Caco-2 (cell line): ENCODE measurements around the gene SEMA3C. TPM values are rescaled to one million over a fixed set of nuclear protein-coding genes. Genes with fewer than 3 reads are reported as not detected.

Experiments used
- BruUV-seq: library from RNA; stranded (reverse); fragments of 400-500 nt; replicated peaks from 2 replicates; lab custom pipeline; 2021; lab: Mats Ljungman, UMichigan
- CTCF ChIA-PET: fragments of 300-600 bp; sonication (Branson Sonifier 250); formaldehyde crosslinking; loops from one replicate; lab custom pipeline; 2022; ENCODE audit warnings: antibody characterized with exemption; lab: Charles Lee
- POLR2A ChIA-PET: fragments of 300-600 bp; sonication (Branson Sonifier 250); formaldehyde crosslinking; loops from one replicate; lab custom pipeline; 2022; ENCODE audit warnings: antibody characterized with exemption; lab: Charles Lee
- DNase-seq, 2 experiments: peaks; one replicate each; pipeline versions ENCODE4 v3.0.0 to v3.0.0-alpha.2; 2020 to 2022
- H3K27me3 ChIP-seq: replicated peaks from 2 replicates; pipeline ENCODE4 v1.6.0; 2011; ENCODE audit warnings: low read length; ENCODE audit not compliant: control insufficient read depth, insufficient read depth
- H3K36me3 ChIP-seq: 2 replicates; pipeline ENCODE4 v1.5.1; 2011; ENCODE audit warnings: low read length; ENCODE audit not compliant: control insufficient read depth, insufficient read depth
- H3K4me1 ChIP-seq: fragments of 250-450 bp; sonication (Bioruptor Pico); 2 replicates; pipeline ENCODE4 v1.5.1; 2020; ENCODE audit warnings: mild to moderate bottlenecking
- H3K4me3 ChIP-seq: 2 replicates; pipeline ENCODE4 v1.5.1; 2011; ENCODE audit warnings: low read depth, mild to moderate bottlenecking, control low read depth, low read length
- H3K9me3 ChIP-seq: fragments of 250-450 bp; sonication (Bioruptor Pico); 2 replicates; pipeline ENCODE4 v1.5.1; 2020; ENCODE audit warnings: mild to moderate bottlenecking, moderate library complexity
- H3K27ac Mint-ChIP-seq: one replicate; pipeline ENCODE4 v1.8.0; 2022; ENCODE audit warnings: mixed read lengths; ENCODE audit not compliant: unreplicated experiment
- H3K27me3 Mint-ChIP-seq: one replicate; pipeline ENCODE4 v1.8.0; 2022; ENCODE audit warnings: mixed read lengths; ENCODE audit not compliant: insufficient read depth, unreplicated experiment
- H3K36me3 Mint-ChIP-seq: one replicate; pipeline ENCODE4 v1.8.0; 2022; ENCODE audit warnings: mild to moderate bottlenecking, mixed read lengths; ENCODE audit not compliant: insufficient read depth, unreplicated experiment
- H3K4me1 Mint-ChIP-seq: one replicate; pipeline ENCODE4 v1.8.0; 2022; ENCODE audit warnings: low read depth, mixed read lengths; ENCODE audit not compliant: unreplicated experiment
- H3K4me3 Mint-ChIP-seq: one replicate; pipeline ENCODE4 v1.8.0; 2022; ENCODE audit warnings: mild to moderate bottlenecking, moderate library complexity, mixed read lengths; ENCODE audit not compliant: unreplicated experiment
- H3K9me3 Mint-ChIP-seq: one replicate; pipeline ENCODE4 v1.8.0; 2022; ENCODE audit warnings: mixed read lengths; ENCODE audit not compliant: unreplicated experiment
- CTCF ChIP-seq, 2 experiments: fragments of 200-600 bp in 1 of 2; IDR thresholded peaks; 1 replicate in 1 of 2; 2 replicates in 1 of 2; pipeline versions ENCODE4 v1.5.1 to v1.8.0; 2011 to 2022; ENCODE audit warnings: antibody characterized with exemption in 1 of 2, control low read depth in 1 of 2, inconsistent platforms in 1 of 2, low read depth in 1 of 2, low read length in 1 of 2, mild to moderate bottlenecking in 1 of 2, moderate library complexity in 1 of 2; ENCODE audit not compliant: insufficient read depth in 1 of 2, severe bottlenecking in 1 of 2, unreplicated experiment in 1 of 2
- intact Hi-C: fragments of 100-400 bp; cut with micrococcal nuclease; formaldehyde crosslinking; loops from one replicate; pipeline ENCODE4 v1.10.0; 2022; ENCODE audit not compliant: unreplicated experiment
- total RNA-seq: library from RNA; stranded (reverse); gene quantifications from 2 replicates; pipeline ENCODE4 v1.2.3, GENCODE V29; 2022

Gene SEMA3C
- total RNA-seq, 1 experiment from 2014 or later = 25.8 TPM

- Histone ChIP-seq H3K36me3 (0 out of 2 replicates have a peak, but pooled peaks cover 2% of the 10 kb centered on the region), H3K4me1 (peaks cover 21% of the 10 kb centered on the region), H3K9me3 (no peaks in the 10 kb centered on the region), H3K27me3 (no peaks in the 10 kb centered on the region), H3K4me3 (no peak overlapping the region)
- intact Hi-C loops = no loop called here
- CTCF ChIA-PET = no interaction called here
- H3K36me3 Mint-ChIP-seq = peaks cover 13% of the 10 kb centered on the region
- DNase-seq = no peak
- no peak overlapping the region for H3K27ac Mint-ChIP-seq
- no peak for TF ChIP-seq CTCF (IDR thresholded peaks at IDR 0.05; ENCODE audit: insufficient read depth in 1 of 2, low read depth in 1 of 2, low read length in 1 of 2, severe bottlenecking in 1 of 2, unreplicated experiment in 1 of 2)
- H3K9me3 Mint-ChIP-seq = no peaks in the 10 kb centered on the region
- POLR2A ChIA-PET = no interaction called here
- no peak overlapping the region for H3K4me3 Mint-ChIP-seq
- H3K27me3 Mint-ChIP-seq = no peaks in the 10 kb centered on the region
- H3K4me1 Mint-ChIP-seq = peaks cover 6% of the 10 kb centered on the region
- no TSS peak for BruUV-seq
These were observed 155.1 kb downstream of the SEMA3C start for GRCh38 chr7:80763704-80764103.

GRCh38 chr7:80763289-80763688 lies 155.6 kb downstream of the SEMA3C start:
- CTCF ChIA-PET = no interaction called here
- peaks cover 6% of the 10 kb centered on the region for H3K4me1 Mint-ChIP-seq
- H3K4me3 Mint-ChIP-seq = no peak overlapping the region
- no peaks in the 10 kb centered on the region for H3K9me3 Mint-ChIP-seq
- peaks cover 13% of the 10 kb centered on the region for H3K36me3 Mint-ChIP-seq
- no peak for TF ChIP-seq CTCF (IDR thresholded peaks at IDR 0.05; ENCODE audit: insufficient read depth in 1 of 2, low read depth in 1 of 2, low read length in 1 of 2, severe bottlenecking in 1 of 2, unreplicated experiment in 1 of 2)
- DNase-seq = no peak
- H3K27ac Mint-ChIP-seq = no peak overlapping the region
- Histone ChIP-seq H3K4me3 (no peak overlapping the region), H3K9me3 (no peaks in the 10 kb centered on the region), H3K36me3 (0 out of 2 replicates have a peak, but pooled peaks cover 2% of the 10 kb centered on the region), H3K4me1 (peaks cover 21% of the 10 kb centered on the region), H3K27me3 (no peaks in the 10 kb centered on the region)
- intact Hi-C loops = no loop called here
- no TSS peak for BruUV-seq
- POLR2A ChIA-PET = no interaction called here
- H3K27me3 Mint-ChIP-seq = no peaks in the 10 kb centered on the region

- Histone ChIP-seq H3K36me3 (no peaks in the 10 kb centered on the region), H3K4me3 (no peak overlapping the region), H3K4me1 (peaks cover 20% of the 10 kb centered on the region), H3K9me3 (no peaks in the 10 kb centered on the region), H3K27me3 (no peaks in the 10 kb centered on the region)
- BruUV-seq = no TSS peak
- H3K4me1 Mint-ChIP-seq = peaks cover 6% of the 10 kb centered on the region
- H3K4me3 Mint-ChIP-seq = no peak overlapping the region
- ChIA-PET CTCF (no interaction called here), POLR2A (no interaction called here)
- H3K27ac Mint-ChIP-seq = no peak overlapping the region
- H3K27me3 Mint-ChIP-seq = no peaks in the 10 kb centered on the region
- DNase-seq = peak in 1 of 2 experiments; percentile 21
- no peaks in the 10 kb centered on the region for H3K9me3 Mint-ChIP-seq
- H3K36me3 Mint-ChIP-seq = peaks cover 13% of the 10 kb centered on the region
- no peak for TF ChIP-seq CTCF (IDR thresholded peaks at IDR 0.05; ENCODE audit: insufficient read depth in 1 of 2, low read depth in 1 of 2, low read length in 1 of 2, severe bottlenecking in 1 of 2, unreplicated experiment in 1 of 2)
- intact Hi-C loops = no loop called here
These were observed 158.6 kb downstream of the SEMA3C start for GRCh38 chr7:80760292-80760691.
